SK-N-SH (cell line): ENCODE data around the gene CTNNB1. TPM values are rescaled to one million over a fixed set of nuclear protein-coding genes. Genes with fewer than 3 reads are reported as not detected.
A peak's percentile ranks its signal among the peaks of the same experiment; 100 is the strongest.

ENCODE experiments used
- CTCF ChIA-PET: fragments of 300-600, 350-600 bp; formaldehyde crosslinking; extraction: SDS; loops from one replicate; lab custom pipeline; 2021; lab: Yijun Ruan, JAX
- POLR2A ChIA-PET: fragments of 350-600 bp; sonication (Branson Sonifier 250); formaldehyde crosslinking; extraction: SDS; loops from one replicate; lab custom pipeline; 2020; ENCODE audit warnings: antibody characterized with exemption, inconsistent platforms; lab: Yijun Ruan, JAX
- DNase-seq: peaks from one replicate; pipeline ENCODE4 v3.0.0; 2012
- H2AFZ ChIP-seq: fragments of 200-600 bp; sonication (generic); 2 replicates; pipeline ENCODE4 v1.8.1; 2016; ENCODE audit warnings: antibody characterized with exemption, mild to moderate bottlenecking, low read depth
- H3F3A ChIP-seq: fragments of 200-600 bp; sonication (generic); replicated peaks from 2 replicates; pipeline ENCODE3; 2016; ENCODE audit warnings: antibody characterized with exemption, mild to moderate bottlenecking; ENCODE audit not compliant: insufficient read depth
- H3K27ac ChIP-seq, 2 experiments: fragments of 200-500 bp in 1 of 2; fragments of 200-600 bp in 1 of 2; sonication (Bioruptor generic) in 1 of 2; sonication (generic), shearing (Covaris generic) in 1 of 2; 2 replicates each; pipeline versions ENCODE4 v1.5.1 to v1.6.1; 2014 to 2016; ENCODE audit warnings: low read depth in 2 of 2, inconsistent platforms in 1 of 2, low read length in 1 of 2, mild to moderate bottlenecking in 1 of 2, mixed read lengths in 1 of 2
- H3K27me3 ChIP-seq: fragments of 200-600 bp; sonication (generic), shearing (Covaris generic); 2 replicates; pipeline ENCODE4 v1.6.1; 2016; ENCODE audit warnings: mixed run types; ENCODE audit not compliant: insufficient read depth
- H3K36me3 ChIP-seq, 2 experiments: fragments of 200-500 bp in 1 of 2; fragments of 200-600 bp in 1 of 2; sonication (Bioruptor generic) in 1 of 2; sonication (generic) in 1 of 2; replicated peaks in 1 of 2; 2 replicates each; pipeline versions ENCODE3 to v1.5.1; 2014 to 2016; ENCODE audit warnings: low read length in 1 of 2, mild to moderate bottlenecking in 1 of 2; ENCODE audit not compliant: insufficient read depth in 2 of 2, control insufficient read depth in 1 of 2
- H3K4me1 ChIP-seq, 2 experiments: fragments of 200-500 bp in 1 of 2; fragments of 200-600 bp in 1 of 2; sonication (Bioruptor generic) in 1 of 2; sonication (generic), shearing (Covaris generic) in 1 of 2; 2 replicates each; pipeline versions ENCODE4 v1.5.1 to v1.6.1; 2014 to 2016; ENCODE audit warnings: low read depth in 1 of 2, low read length in 1 of 2, mixed run types in 1 of 2; ENCODE audit not compliant: insufficient read depth in 2 of 2, control insufficient read depth in 1 of 2
- H3K4me2 ChIP-seq: fragments of 200-600 bp; sonication (generic), shearing (Covaris generic); 2 replicates; pipeline ENCODE4 v1.6.1; 2017; ENCODE audit warnings: mixed run types
- H3K4me3 ChIP-seq, 2 experiments: fragments of 200-500 bp in 1 of 2; fragments of 200-600 bp in 1 of 2; sonication (Bioruptor generic) in 1 of 2; sonication (generic), shearing (Covaris generic) in 1 of 2; 2 replicates each; pipeline versions ENCODE4 v1.5.1 to v1.8.1; 2014 to 2016; ENCODE audit warnings: low read depth in 2 of 2, inconsistent platforms in 1 of 2, low read length in 1 of 2, mild to moderate bottlenecking in 1 of 2, mixed read lengths in 1 of 2, moderate library complexity in 1 of 2
- H3K79me2 ChIP-seq: fragments of 200-600 bp; sonication (generic); 2 replicates; pipeline ENCODE4 v1.8.1; 2017; ENCODE audit warnings: mild to moderate bottlenecking; ENCODE audit not compliant: insufficient read depth
- H3K9ac ChIP-seq: fragments of 200-600 bp; sonication (generic); 2 replicates; pipeline ENCODE4 v1.6.1; 2017; ENCODE audit warnings: mixed run types
- H3K9me2 ChIP-seq: fragments of 200-600 bp; sonication (generic); 2 replicates; pipeline ENCODE4 v1.6.1; 2017; ENCODE audit warnings: mixed run types
- H3K9me3 ChIP-seq: fragments of 200-600 bp; sonication (generic); 2 replicates; pipeline ENCODE4 v1.6.1; 2017; ENCODE audit warnings: mixed run types, mild to moderate bottlenecking, moderate library complexity
- H4K20me1 ChIP-seq: fragments of 200-600 bp; sonication (generic); 2 replicates; pipeline ENCODE4 v1.6.1; 2017; ENCODE audit warnings: mild to moderate bottlenecking, mixed run types; ENCODE audit not compliant: insufficient read depth
- ELF1 ChIP-seq: IDR thresholded peaks from 2 replicates; pipeline ENCODE4 v1.4.0; 2012
- FOSL2 ChIP-seq: IDR thresholded peaks from 2 replicates; pipeline ENCODE4 v1.4.0; 2012; ENCODE audit warnings: low read depth, mild to moderate bottlenecking, moderate library complexity, borderline replicate concordance
- GABPA ChIP-seq: IDR thresholded peaks from 2 replicates; pipeline ENCODE4 v1.4.0; 2012; ENCODE audit warnings: low read depth, mild to moderate bottlenecking
- IRF3 ChIP-seq: fragments of 150-350 bp; IDR thresholded peaks from 2 replicates; pipeline ENCODE4 v1.6.1; 2016; ENCODE audit warnings: mild to moderate bottlenecking, low read depth, low read length
- JUND ChIP-seq: IDR thresholded peaks from 2 replicates; pipeline ENCODE4 v1.4.0; 2012
- NFIC ChIP-seq: IDR thresholded peaks from 2 replicates; pipeline ENCODE4 v1.4.0; 2012; ENCODE audit warnings: borderline replicate concordance
- REST ChIP-seq: IDR thresholded peaks from 2 replicates; pipeline ENCODE4 v1.6.1; 2012; ENCODE audit warnings: mild to moderate bottlenecking, low read depth, low read length, moderate library complexity
- SMC3 ChIP-seq: IDR thresholded peaks from 2 replicates; pipeline ENCODE4 v1.6.1; 2012; ENCODE audit warnings: low read depth, low read length, improper control_type of control experiment
- TCF12 ChIP-seq: IDR thresholded peaks from 2 replicates; pipeline ENCODE4 v1.4.0; 2012
- USF1 ChIP-seq: IDR thresholded peaks from 2 replicates; pipeline ENCODE4 v1.4.0; 2012; ENCODE audit warnings: low read depth, borderline replicate concordance
- WGBS: methylation state at CpG from one replicate; pipeline ENCODE4 v1.1.6; 2017; ENCODE audit warnings: low lambda C conversion rate; 5-methylcytosine and 5-hydroxymethylcytosine counted together
- polyA plus RNA-seq, 3 experiments: library from polyadenylated mRNA; depleted of rRNA; stranded (reverse); fragments of >200 nt; gene quantifications; 2 replicates each; pipeline ENCODE4 v1.2.3, GENCODE V29; 2012
- TF ChIP-seq, protein P1 (sequence below): IDR thresholded peaks from 2 replicates; pipeline ENCODE4 v1.4.0; 2012; ENCODE audit warnings: low read depth, borderline replicate concordance

CTNNB1 gene
- polyA plus RNA-seq, 1 of the 3 experiments (the other 2 are of a cell fraction) = 178 TPM

- TF ChIP-seq, protein P1, sequence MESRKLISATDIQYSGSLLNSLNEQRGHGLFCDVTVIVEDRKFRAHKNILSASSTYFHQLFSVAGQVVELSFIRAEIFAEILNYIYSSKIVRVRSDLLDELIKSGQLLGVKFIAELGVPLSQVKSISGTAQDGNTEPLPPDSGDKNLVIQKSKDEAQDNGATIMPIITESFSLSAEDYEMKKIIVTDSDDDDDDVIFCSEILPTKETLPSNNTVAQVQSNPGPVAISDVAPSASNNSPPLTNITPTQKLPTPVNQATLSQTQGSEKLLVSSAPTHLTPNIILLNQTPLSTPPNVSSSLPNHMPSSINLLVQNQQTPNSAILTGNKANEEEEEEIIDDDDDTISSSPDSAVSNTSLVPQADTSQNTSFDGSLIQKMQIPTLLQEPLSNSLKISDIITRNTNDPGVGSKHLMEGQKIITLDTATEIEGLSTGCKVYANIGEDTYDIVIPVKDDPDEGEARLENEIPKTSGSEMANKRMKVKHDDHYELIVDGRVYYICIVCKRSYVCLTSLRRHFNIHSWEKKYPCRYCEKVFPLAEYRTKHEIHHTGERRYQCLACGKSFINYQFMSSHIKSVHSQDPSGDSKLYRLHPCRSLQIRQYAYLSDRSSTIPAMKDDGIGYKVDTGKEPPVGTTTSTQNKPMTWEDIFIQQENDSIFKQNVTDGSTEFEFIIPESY = no peak
- no peak for TF ChIP-seq USF1
- no peak for TF ChIP-seq REST
- no peak for TF ChIP-seq TCF12
These were observed 59.0 kb downstream of the CTNNB1 start (continued) for GRCh38 chr3:41258239-41258800.

- ChIA-PET POLR2A (no interaction called here), CTCF (no interaction called here)
- no peak overlapping the region for H2AFZ ChIP-seq
- H3K27ac ChIP-seq = no peak overlapping the region; a peak in 1 of 4 replicates
- no peaks in the 10 kb centered on the region for H3F3A ChIP-seq
- H3K79me2 ChIP-seq = no peaks in the 10 kb centered on the region
- no peak overlapping the region for H3K4me2 ChIP-seq
- H3K4me3 ChIP-seq = no peak overlapping the region
- H3K9ac ChIP-seq = no peak overlapping the region
- no peaks in the 10 kb centered on the region for H4K20me1 ChIP-seq
- no peaks in the 10 kb centered on the region for H3K36me3 ChIP-seq
- no peak for DNase-seq
- 30% methylated on average over 1 of the region's 1 CpG for WGBS
- H3K4me1 ChIP-seq = peaks cover 0 to 7% of the 10 kb centered on the region in 2 experiments; a peak in 1 of 4 replicates
- no peaks in the 10 kb centered on the region for H3K27me3 ChIP-seq
- H3K9me2 ChIP-seq = no peaks in the 10 kb centered on the region
- no peaks in the 10 kb centered on the region for H3K9me3 ChIP-seq
- TF ChIP-seq FOSL2 = peak; percentile 21; the same call in 1 of the 2 replicates
- no peak for TF ChIP-seq GABPA
These were observed 60.3 kb downstream of the CTNNB1 start for GRCh38 chr3:41259449-41260062.

DNA sequence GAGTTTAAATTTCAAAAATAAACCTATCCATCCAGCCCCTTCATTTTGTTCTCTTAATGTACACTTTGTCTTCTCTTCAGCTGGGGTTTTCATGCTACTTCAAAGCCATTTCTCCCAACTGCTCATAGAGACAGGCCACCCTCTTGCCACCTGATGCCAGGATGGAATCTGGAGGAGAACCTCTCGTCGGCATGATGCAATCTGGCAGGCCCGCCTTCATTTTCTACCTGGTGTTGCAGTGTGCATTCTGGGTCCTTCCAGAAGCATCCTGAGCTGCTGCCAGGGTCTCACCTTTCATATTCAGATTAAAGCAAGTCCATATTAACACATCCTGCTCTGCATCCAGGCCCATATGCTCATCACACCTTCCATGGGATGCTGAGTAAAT, 60.8 kb downstream of the CTNNB1 start:
- TF ChIP-seq NFIC = no peak
- no peak for TF ChIP-seq IRF3
- no peak for TF ChIP-seq SMC3
- TF ChIP-seq JUND = no peak
- no peak for TF ChIP-seq ELF1
- no peak overlapping the region for H3K4me2 ChIP-seq
- H3K9me3 ChIP-seq = no peaks in the 10 kb centered on the region
- no peak for DNase-seq
- no peaks in the 10 kb centered on the region for H3K36me3 ChIP-seq
- H3F3A ChIP-seq = no peaks in the 10 kb centered on the region
- ChIA-PET CTCF (no interaction called here), POLR2A (no interaction called here)
- no peaks in the 10 kb centered on the region for H3K9me2 ChIP-seq
- H3K9ac ChIP-seq = no peak overlapping the region
- H4K20me1 ChIP-seq = no peaks in the 10 kb centered on the region
- H3K4me3 ChIP-seq = no peak overlapping the region
- H3K79me2 ChIP-seq = no peaks in the 10 kb centered on the region
- peaks cover 0 to 7% of the 10 kb centered on the region in 2 experiments; a peak in 1 of 4 replicates for H3K4me1 ChIP-seq
- no peak overlapping the region for H3K27ac ChIP-seq
- H2AFZ ChIP-seq = no peak overlapping the region
- no peaks in the 10 kb centered on the region for H3K27me3 ChIP-seq
- WGBS = 90% methylated on average over 3 of the region's 3 CpGs
